ENCODE data around the gene KBTBD7.

KBTBD7 gene

DNA sequence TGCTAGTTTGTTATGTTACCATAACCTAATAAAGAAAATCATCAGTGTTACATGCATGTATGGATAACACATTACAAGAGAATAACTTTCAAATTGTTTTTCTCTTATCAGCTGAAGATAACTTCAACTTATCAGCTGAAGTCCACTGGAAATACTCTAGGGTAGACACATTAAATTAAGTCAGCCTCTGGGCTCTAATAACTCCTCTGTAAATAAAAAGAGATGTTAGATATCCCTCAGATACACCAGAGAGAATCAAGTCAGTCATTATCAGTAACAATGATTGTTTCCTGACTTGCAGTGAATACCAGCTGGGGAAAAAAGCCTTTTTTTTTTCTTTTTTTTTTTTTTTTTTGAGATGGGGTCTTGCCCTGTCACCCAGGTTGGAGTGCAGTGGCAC, 1.6 kb upstream of the KBTBD7 start:
- H3K27ac ChIP-seq, result no peak overlapping the region
- TF ChIP-seq, protein P1, sequence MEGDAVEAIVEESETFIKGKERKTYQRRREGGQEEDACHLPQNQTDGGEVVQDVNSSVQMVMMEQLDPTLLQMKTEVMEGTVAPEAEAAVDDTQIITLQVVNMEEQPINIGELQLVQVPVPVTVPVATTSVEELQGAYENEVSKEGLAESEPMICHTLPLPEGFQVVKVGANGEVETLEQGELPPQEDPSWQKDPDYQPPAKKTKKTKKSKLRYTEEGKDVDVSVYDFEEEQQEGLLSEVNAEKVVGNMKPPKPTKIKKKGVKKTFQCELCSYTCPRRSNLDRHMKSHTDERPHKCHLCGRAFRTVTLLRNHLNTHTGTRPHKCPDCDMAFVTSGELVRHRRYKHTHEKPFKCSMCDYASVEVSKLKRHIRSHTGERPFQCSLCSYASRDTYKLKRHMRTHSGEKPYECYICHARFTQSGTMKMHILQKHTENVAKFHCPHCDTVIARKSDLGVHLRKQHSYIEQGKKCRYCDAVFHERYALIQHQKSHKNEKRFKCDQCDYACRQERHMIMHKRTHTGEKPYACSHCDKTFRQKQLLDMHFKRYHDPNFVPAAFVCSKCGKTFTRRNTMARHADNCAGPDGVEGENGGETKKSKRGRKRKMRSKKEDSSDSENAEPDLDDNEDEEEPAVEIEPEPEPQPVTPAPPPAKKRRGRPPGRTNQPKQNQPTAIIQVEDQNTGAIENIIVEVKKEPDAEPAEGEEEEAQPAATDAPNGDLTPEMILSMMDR (conservative IDR thresholded peaks at IDR 0.05), result no peak

DNA sequence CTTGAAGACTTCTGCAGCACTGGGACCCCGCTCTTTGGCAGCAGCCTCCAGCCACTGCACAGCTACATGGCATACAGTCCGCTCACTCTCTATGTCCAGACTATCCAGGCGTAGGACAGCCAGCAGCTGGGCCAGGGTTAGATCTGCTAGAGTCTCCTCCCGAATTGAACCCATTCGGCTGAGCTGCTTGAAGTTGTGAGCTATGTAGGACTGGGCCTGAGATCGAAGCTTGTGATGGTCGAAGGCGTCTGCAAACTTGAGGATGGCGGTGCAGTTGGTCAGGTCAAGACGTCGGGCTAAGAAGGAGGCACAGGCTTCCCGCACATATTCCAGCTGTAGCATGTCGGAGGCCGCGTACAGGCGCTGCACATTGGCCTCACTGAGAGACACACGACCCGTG, 900 bp downstream of the KBTBD7 start:
- H3K27ac ChIP-seq, result peak overlapping the region; percentile 75
- TF ChIP-seq, protein P1 (conservative IDR thresholded peaks at IDR 0.05), result no peak

DNA sequence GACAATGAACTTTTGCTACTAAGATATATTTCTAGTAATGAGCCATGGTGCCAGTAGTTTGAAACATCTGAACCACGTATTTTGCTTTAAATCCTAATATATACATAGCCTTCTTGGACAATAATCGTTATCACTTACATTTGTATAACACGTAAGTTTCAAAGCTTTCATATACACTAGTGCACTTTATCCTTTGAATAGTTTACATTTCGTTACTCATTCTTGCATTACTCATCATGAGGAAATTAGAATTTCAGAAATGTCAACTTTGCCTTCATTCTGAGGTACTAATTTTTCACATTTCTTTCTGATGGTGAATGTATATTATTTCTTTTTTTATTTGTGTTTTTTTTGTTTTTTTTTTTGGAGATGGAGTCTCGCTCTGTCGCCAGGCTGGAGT, 5.8 kb downstream of the KBTBD7 start:
- TF ChIP-seq, protein P1 (conservative IDR thresholded peaks at IDR 0.05), result no peak
- no peak overlapping the region for H3K27ac ChIP-seq

DNA sequence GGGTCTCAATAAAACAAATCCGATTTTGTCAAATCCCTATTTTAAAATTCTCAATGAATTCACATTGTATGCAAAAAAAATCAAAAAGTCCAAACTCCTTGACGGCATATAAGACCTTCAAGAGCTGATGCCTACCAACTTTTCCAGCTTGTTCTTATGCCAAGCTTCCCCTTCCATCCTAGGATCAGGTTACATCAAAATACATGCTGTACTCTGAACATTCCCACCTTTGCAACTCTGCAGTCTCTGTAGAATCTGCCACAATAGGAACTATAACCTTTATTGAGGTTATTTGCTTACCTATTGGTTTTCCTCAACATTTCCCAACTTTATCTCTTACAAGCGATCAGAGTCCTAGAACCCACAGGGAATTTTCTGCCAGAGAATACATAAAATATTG, 7.9 kb downstream of the KBTBD7 start:
- H3K27ac ChIP-seq, result no peak overlapping the region
- TF ChIP-seq, protein P1 (conservative IDR thresholded peaks at IDR 0.05), result no peak

DNA sequence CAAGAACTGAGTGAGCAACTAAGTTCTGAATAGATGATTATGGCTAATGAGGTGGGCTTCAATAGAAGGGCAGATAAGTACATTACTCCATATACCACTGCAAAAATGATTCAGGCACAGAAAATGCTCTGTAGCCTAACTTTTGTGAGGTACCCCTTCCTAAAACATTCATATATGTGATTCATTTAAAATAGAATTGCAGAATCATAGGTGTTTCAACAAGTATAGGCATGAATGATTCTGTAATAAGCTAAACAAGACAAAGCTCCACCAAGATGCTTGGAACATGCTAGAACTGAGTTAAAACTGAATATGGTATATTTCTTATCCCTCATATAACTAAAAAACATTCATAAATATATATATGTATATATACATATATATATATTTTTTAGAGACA, 12.1 kb downstream of the KBTBD7 start:
- TF ChIP-seq, protein P1 (conservative IDR thresholded peaks at IDR 0.05), result no peak
- no peak overlapping the region for H3K27ac ChIP-seq

DNA sequence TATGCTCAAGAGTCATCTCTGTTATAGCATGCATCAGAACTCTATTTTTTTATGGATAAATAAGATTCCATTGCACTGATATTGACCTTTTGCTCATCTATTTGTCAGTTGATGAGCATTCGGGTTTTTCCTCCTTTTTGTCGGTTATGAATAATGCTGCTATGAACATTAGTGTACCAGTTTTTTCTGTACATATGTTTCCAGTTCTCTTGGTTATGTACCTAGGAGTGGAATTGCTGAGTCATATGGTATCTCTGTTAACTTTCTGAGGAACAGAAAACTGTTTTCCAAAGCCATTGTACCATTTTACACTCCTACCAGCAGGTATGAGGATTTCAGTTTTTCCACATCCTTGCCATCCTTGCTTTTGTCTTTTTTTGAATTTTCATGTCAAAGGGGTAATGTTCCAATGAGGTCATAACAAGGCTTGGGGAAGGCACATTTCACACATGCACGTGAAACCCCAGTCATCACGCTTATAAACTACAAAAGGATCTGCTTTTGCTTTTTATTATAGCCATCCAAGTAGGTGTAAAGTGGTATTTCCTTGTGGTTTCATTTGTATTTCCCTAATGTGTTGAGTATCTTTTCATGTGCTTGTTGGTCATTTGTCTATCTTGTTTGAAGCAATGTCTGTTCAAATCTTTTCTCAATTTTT, 14.6 kb downstream of the KBTBD7 start:
- TF ChIP-seq, protein P1 (conservative IDR thresholded peaks at IDR 0.05), result no peak
- H3K27ac ChIP-seq, result no peak overlapping the region

DNA sequence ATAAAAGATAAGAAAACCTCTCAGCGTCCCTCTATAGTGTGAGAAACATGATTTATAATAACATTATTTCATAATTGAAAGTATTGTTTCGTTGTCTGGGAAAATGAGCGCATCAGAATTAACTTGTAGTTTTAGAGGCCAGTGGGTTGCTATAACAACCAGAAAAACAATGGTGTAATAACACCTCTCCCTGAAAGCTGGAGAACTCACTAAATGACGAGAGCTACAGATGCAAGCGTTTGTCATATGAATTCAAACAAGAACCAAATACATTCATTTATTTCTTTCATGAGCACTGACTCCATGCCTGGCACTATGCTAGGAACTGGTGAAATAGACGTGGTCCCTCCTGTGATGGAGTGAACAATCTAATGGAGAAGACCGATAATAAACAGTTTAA, 16.3 kb downstream of the KBTBD7 start:
- TF ChIP-seq, protein P1 (conservative IDR thresholded peaks at IDR 0.05), result no peak
- no peak overlapping the region for H3K27ac ChIP-seq
